ENCODE results near the gene RECK. TPM values are rescaled to one million over a fixed set of nuclear protein-coding genes. Genes with fewer than 3 reads are reported as not detected.

The RECK gene
- 5.0 to 6.0 TPM (median 5.7 TPM) in 5 replicates for total RNA-seq (2022; extraction: Qiagen RNA extraction)

GRCh38 chr9:36036780-36037548 lies at the start of gene RECK:
Gene RECK (plus strand): TSS chr9:36036913. CDS start chr9:36036999, 86 bp downstream.

GRCh38 chr9:36136272-36136893 lies 99.7 kb downstream of the RECK start, which contains the start of gene GLIPR2:
Gene GLIPR2 (plus strand): TSS chr9:36136733. CDS start chr9:36136779, 46 bp downstream.

GRCh38 chr9:36169166-36169565 lies 132.5 kb downstream of the RECK start, which contains the start of gene CCIN:
Gene CCIN (plus strand): TSS chr9:36169388. CDS start chr9:36169503, 115 bp downstream.

Other genes starting within 250 kb of the RECK start
- 3.6 to 6.2 TPM (median 5.0 TPM) in 5 replicates for gene NPR2, start 245.3 kb upstream of the RECK start, total RNA-seq (2022; extraction: Qiagen RNA extraction)
- gene SPAG8, start 224.7 kb upstream of the RECK start, total RNA-seq (2022; extraction: Qiagen RNA extraction), result 0.24 to 0.51 TPM (median 0.34 TPM) in 5 replicates
- gene HINT2, start 221.9 kb upstream of the RECK start, total RNA-seq (2022; extraction: Qiagen RNA extraction), result 73.2 to 94.8 TPM (median 82.2 TPM) in 5 replicates
- not detected in 5 replicates for gene FAM221B, start 208.2 kb upstream of the RECK start, total RNA-seq (2022; extraction: Qiagen RNA extraction)
- gene TMEM8B, start 207.7 kb upstream of the RECK start, total RNA-seq (2022; extraction: Qiagen RNA extraction), result 2.1 to 4.5 TPM (median 3.6 TPM) in 5 replicates
- gene OR13J1, start 166.5 kb upstream of the RECK start, total RNA-seq (2022; extraction: Qiagen RNA extraction), result not detected in 5 replicates
- 0.14 to 0.40 TPM (median 0.18 TPM) in 5 replicates for gene HRCT1, start 130.7 kb upstream of the RECK start, total RNA-seq (2022; extraction: Qiagen RNA extraction)
- gene SPAAR, start 127.4 kb upstream of the RECK start, total RNA-seq (2022; extraction: Qiagen RNA extraction), result 0.10 to 0.20 TPM (median 0.15 TPM) in 4 of 5 replicates, not detected in the other
- gene OR2S2, start 78.8 kb upstream of the RECK start, total RNA-seq (2022; extraction: Qiagen RNA extraction), result not detected in 5 replicates
- gene GLIPR2, start 99.8 kb downstream of the RECK start, total RNA-seq (2022; extraction: Qiagen RNA extraction), result 7.5 to 9.9 TPM (median 8.9 TPM) in 5 replicates
- 0.09 TPM in 1 of 5 replicates, not detected in the others for gene CCIN, start 132.5 kb downstream of the RECK start, total RNA-seq (2022; extraction: Qiagen RNA extraction)
- gene CLTA, start 154.0 kb downstream of the RECK start, total RNA-seq (2022; extraction: Qiagen RNA extraction), result 314 to 396 TPM (median 339 TPM) in 5 replicates
- 13.6 to 18.6 TPM (median 16.6 TPM) in 5 replicates for gene GNE, start 221.5 kb downstream of the RECK start, total RNA-seq (2022; extraction: Qiagen RNA extraction)